Choroid plexus epithelial cell (primary cell): ENCODE measurements around the gene NKAIN1.

Experiments
- DNase-seq: peaks from one replicate; pipeline ENCODE4 v3.0.0-alpha.2; 2010; ENCODE audit warnings: low read depth
- H3K4me3 ChIP-seq: 2 replicates; pipeline ENCODE4 v1.5.1; 2011; ENCODE audit warnings: low read depth, mild to moderate bottlenecking, control low read depth, low read length, moderate library complexity
- TF ChIP-seq, protein P1 (sequence below): conservative IDR thresholded peaks from 2 replicates; pipeline ENCODE4 v1.5.1; 2011; ENCODE audit warnings: low read depth, mild to moderate bottlenecking, control low read depth, inconsistent platforms, low read length, moderate library complexity

NKAIN1 gene

DNA sequence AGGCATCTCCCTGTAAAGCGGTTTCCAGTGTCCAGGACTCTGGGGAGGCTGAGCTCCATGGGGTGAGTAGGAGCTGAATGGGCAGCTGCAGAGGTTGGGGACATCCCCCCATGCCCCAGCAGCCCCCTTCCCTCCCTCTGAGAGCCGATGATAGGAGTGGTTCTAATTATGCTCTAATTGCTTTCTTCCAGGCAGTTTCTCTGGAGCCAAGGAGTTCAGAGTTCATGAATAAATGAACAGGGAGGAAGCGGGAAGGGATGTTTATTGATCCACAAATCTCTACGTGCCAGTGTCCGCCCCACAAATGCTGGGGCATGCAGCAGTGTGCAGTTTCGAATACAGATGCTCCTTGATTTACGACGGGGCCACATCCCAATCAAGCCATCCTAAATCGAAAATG lies 15.6 kb downstream of the NKAIN1 start:
- DNase-seq, result no peak
- TF ChIP-seq, protein P1, sequence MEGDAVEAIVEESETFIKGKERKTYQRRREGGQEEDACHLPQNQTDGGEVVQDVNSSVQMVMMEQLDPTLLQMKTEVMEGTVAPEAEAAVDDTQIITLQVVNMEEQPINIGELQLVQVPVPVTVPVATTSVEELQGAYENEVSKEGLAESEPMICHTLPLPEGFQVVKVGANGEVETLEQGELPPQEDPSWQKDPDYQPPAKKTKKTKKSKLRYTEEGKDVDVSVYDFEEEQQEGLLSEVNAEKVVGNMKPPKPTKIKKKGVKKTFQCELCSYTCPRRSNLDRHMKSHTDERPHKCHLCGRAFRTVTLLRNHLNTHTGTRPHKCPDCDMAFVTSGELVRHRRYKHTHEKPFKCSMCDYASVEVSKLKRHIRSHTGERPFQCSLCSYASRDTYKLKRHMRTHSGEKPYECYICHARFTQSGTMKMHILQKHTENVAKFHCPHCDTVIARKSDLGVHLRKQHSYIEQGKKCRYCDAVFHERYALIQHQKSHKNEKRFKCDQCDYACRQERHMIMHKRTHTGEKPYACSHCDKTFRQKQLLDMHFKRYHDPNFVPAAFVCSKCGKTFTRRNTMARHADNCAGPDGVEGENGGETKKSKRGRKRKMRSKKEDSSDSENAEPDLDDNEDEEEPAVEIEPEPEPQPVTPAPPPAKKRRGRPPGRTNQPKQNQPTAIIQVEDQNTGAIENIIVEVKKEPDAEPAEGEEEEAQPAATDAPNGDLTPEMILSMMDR, result no peak
- H3K4me3 ChIP-seq, result no peak overlapping the region

DNA sequence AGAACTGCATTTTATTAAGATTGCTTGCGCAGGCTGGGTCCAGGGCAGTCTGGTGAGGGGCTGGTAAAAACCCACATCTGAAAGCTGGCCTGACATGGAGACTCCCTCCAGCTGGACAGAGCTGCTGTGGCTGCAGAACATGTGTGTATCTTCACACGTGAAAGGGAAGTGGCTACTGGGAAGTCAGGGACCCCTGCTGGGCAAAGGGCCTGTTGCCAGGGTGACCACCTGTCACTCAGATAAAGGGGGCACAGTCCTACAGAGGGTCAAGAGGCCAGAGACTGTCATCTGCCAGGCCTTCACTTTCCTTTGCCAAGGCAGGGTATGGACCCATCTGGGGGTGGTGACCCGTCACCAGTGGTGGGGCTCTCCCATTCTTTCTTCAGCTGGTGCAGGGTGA lies 17.5 kb downstream of the NKAIN1 start:
- no peak overlapping the region for H3K4me3 ChIP-seq
- TF ChIP-seq, protein P1, result no peak
- no peak for DNase-seq

DNA sequence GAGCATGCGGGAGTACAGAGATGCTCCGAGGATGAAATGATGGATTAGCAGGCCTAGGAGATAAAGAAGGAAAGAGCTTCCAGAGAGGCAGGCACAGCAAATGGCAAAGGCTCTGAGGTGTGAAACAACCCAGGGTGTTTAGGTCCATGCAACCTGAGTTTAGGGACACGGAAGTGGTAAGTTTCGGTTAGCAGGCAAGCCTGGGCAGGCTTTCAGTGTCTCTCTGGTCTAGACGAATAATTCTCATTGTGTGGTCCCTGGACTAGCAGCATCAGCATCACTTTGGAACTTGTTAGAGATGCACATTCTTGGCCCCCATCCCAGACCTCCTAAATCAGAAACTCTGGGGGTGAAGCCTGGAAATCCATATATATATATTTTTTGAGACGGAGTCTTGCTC lies 18.6 kb downstream of the NKAIN1 start:
- no peak overlapping the region for H3K4me3 ChIP-seq
- no peak for DNase-seq
- TF ChIP-seq, protein P1, result no peak

DNA sequence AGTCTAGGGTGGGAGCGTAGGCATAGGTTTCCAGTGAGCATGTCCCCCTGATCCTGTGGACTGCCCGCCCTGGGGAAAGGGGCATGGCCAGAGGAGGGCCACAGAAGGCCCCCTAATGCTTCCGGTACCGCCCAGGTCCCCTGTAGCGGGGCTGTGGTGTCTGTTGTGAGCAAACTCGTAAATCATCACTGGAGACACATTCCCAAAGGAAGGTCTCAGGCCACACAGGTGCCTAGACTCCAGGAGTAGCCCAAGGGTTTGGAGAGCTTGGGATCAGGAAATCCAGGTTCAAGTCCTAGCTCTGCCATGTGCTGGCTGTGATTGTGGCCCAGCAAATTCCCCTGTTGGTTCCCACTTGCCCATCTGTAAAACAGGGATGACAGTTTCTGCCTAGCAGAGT lies 20.2 kb downstream of the NKAIN1 start:
- TF ChIP-seq, protein P1, result no peak
- no peak for DNase-seq
- no peak overlapping the region for H3K4me3 ChIP-seq

DNA sequence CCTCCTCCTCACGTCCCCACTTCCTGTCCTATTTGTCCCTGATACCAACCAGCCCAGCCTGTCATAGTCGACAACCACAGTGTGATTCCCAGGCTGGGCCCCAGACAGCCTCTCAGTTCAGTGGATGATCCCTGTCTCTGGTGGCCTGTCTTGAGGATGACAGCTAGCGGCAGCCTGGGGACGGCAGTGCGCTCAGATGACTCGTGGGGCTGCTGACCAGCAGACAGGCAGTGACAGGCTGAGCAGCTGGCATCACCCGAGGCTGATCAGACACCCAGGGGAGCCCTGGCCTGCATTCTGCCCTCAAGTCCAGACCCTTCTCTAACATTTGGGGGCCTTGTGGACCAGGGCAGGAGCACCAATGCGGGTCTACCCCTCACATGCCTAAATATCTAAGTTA lies 21.0 kb downstream of the NKAIN1 start:
- no peak for DNase-seq
- no peak overlapping the region for H3K4me3 ChIP-seq
- TF ChIP-seq, protein P1, result no peak

DNA sequence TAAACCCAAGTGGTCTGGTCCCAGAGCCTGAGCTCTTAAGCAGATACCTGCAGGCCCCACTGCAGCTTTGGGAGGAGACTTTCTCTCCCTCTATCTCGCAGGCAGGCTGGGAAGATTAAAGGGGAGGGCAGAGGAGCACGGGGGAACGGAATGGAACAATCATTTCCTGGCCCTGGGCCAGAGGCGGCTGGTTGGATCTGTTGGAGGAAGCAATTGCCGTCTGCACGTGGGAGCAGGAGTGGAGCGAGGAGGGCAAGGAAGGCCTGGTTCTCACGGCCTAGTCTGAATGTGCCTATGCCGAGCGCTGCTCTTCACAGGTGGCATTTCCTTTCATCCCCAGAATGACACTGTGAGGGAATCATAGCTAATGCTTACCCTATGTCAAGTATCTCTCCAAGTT lies 23.7 kb downstream of the NKAIN1 start:
- TF ChIP-seq, protein P1, result no peak
- no peak overlapping the region for H3K4me3 ChIP-seq
- DNase-seq, result peak; percentile 53

DNA sequence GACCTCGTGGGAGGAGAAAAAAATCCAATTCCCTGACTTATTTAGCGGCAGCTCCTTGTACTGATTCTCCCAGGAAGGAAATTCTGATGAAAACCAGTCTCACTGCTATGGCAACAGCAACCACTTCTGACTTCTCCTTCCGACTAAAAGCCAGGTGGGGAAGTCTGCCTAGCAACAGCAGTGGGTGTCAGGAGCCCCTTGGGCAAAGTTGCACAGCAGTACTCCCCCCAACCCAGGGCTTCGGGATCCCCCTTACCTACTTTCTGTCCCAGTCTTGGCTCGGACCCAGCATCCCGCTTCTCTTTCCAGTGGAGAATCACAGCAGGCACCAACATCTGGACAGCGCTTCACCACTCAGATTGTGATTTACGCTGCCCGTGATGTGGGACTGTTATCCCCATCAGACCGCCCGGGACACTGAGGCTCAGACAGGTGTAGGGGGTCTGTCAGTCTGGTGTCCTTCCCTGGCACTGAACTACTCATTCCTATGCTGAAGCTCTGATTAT lies 24.6 kb downstream of the NKAIN1 start:
- H3K4me3 ChIP-seq, result no peak overlapping the region
- TF ChIP-seq, protein P1, result no peak
- peak; percentile 8 for DNase-seq
